Stimulated activated CD4-positive, alpha-beta T cell treated with anti-CD3 and anti-CD28 coated beads, Interleukin-1b, Interleukin-23, amount 100 ng/mL, for 24 hours (primary cell): Measurements from ENCODE around the gene SDK1.
"Not testable (repeated sequence)": the region's sequence is repeated elsewhere in the genome, so short reads cannot be mapped to it uniquely, and the experiment has no call there.

Source experiments
- DNase-seq, 4 experiments: peaks; one replicate each; pipeline ENCODE4 v3.0.0-alpha.2; 2020; ENCODE audit warnings: low read depth in 4 of 4, low spot score in 1 of 4

Gene SDK1

DNA sequence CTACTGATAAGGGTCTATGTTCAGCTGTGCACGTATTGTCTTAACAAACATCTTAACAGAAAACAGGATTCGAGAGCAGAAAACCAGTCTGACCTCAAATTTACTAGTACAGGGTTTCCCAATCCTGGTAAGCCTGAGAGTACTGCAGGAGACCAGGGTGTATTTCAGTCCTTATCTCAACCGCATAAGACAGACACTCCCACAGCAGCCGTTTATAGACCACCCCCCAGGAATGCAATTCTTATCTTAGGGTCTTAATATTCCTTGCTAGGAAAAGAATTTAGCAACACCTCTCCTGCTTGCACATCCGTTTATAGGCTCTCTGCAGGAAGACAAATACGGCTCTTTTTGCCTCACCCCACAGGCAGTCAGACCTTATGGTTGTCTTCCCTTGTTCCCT is 277.3 kb downstream of the SDK1 start:
- DNase-seq = no peak

DNA sequence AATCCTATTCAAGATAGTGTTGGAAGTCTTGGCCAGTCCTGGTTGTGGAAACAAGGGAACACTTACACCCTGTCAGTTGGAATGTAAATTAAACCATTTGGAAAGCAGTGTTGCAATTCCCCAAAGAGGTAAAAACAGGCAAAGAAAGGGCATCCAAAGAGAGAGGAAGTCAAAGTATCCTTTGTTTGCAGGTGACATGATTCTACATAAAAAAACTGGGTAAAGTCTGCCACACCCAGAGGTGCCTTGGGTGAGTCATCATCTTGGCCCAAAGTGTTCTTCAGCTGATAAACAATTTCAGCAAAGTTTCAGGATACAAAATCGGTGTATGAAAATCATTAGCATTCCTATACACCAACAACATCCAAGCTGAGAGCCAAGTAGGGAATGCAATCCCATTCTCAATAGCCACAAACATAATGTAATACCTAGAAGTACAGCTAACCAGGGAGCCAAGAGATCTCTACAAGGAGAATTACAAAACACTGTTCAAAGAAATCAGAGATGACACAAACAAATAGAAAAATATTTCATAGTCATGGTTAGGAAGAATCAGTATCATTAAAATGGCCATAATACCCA is 278.7 kb downstream of the SDK1 start:
- no peak for DNase-seq

DNA sequence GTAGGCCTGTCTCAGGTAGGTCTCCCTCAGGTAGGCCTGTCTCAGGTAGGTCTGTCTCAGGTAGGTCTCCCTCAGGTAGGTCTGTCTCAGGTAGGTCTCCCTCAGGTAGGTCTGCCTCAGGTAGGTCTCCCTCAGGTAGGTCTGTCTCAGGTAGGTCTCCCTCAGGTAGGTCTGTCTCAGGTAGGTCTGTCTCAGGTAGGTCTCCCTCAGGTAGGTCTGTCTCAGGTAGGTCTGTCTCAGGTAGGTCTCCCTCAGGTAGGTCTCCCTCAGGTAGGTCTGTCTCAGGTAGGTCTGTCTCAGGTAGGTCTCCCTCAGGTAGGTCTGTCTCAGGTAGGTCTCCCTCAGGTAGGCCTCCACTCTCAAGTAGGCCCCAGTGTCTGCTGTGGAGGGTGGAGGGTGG is 281.1 kb downstream of the SDK1 start:
- DNase-seq = not testable (repeated sequence)

DNA sequence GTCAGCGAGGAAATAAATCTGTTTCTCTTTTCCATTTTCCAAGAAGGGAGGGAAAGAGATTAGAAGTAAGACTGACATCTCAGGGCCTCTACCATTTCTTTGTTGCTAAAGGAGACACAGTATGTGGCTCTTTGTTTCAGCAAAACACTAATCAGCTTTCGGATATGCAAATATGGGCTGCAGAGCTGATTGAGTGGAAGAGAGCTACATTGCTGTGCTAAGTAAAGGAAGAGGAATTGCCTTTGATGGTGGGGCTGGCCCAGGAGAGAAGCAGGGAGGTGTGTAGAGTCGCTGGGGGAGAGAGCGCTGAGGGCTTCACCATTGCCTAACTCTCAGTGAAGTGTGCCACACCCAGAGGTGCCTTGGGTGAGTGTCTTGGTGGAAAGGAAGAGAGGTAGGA is 284.8 kb downstream of the SDK1 start:
- no peak for DNase-seq

DNA sequence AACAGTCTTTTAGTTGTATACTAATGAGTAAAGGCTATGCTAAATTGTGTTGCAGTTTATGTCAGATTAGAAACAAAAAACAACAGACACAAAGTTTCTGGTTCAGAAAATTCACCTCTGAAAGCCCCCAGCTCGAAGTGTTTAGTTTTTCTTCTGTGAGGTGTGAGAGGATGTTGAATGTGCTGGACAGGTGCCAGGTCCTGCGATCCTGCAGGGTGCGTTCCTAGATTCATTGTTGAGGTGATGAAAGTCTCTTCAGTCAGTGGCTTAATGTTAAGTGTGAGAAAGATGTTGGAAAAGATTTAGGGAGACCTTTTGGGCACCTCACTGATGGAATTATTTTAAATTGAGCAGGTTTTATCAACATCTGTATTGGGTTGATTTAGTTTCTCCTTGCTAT is 287.3 kb downstream of the SDK1 start:
- no peak for DNase-seq

DNA sequence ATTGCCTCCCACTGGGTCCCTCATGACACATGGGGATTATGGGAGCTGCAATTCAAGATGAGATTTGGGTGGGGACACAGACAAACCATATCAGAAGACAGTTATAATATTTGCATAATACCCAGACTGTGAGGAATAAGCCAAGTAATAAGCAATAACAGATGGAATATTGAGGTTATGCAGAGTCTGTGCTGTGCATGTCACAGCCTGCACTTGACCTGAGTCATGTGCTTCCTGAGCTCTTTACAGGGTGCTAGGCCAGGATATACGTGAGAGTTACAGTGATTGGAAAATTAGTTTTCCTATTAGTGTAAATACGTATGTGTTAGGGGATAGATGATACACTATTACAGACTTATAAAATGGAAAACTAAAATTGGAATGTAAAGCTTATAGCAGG is 288.7 kb downstream of the SDK1 start:
- DNase-seq = no peak

DNA sequence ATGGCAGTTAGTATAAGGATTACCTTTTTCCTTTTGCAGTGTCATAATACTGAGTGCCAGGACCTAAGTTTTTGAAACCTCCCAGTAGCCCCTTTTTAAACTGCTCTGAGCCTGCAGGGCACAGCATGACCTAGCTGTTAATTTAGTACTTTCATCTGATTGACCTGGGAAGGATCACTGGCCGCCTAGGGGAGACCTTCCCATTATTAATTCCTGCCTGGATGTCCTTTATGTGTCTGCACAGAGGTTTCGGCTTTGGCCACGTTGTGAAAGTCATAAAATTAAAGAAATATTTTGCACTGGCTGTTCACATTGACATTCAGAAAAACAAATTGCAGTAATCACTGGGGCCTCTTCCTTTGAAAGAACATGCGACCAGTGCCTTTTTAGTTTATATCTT is 290.2 kb downstream of the SDK1 start:
- DNase-seq = no peak

DNA sequence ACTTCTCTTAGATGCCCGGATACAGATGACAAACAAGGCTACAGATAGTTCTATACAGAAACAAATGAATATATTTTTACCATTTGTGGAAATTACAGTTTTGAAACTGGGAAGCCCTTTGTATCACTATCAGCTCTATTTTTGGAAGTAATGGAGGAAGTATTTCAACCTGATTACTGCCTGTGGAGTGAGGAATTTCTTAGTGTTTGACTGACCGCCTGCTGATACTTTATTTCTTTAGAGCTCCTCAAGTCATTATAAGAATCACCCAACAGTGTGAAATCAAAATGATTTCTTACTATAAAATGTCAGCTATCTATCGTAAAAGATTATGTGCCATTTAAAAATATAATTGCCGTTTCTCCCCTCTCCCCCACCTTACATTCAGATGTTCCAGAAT is 290.9 kb downstream of the SDK1 start:
- DNase-seq = no peak

DNA sequence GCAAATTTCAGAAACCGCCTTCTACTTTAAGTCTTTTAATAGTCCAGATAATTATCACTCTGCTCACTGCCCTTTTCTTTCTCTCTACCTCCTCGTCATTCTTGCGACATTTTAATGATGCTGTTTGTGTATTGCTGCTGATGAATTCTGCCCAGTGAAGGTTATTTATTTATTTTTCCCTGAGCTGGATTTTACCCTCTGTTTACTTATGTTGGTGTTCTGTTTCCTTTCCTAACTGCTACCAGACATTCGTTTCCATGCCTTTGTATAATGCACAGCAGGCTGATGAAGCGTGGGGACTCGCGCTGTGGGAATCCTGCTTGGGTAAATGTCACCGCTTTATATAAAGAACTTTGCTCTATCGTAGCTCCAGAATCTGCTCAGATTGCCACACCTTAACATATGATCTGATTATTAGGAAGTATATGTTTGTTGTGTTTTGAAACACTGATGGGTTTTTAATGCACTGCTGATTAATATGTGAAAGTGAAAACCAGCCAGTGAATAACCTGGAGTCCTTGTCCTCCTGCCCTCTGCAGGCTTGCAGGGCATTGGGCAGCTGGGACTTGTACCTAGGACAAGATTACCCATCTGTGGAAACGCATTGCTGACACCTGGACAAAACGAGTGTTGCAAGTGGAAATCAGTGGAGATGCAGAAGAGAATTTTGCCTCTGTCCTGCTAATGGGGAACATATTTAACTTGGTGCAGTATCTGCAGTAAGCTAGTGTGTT is 291.5 kb downstream of the SDK1 start:
- DNase-seq = no peak

DNA sequence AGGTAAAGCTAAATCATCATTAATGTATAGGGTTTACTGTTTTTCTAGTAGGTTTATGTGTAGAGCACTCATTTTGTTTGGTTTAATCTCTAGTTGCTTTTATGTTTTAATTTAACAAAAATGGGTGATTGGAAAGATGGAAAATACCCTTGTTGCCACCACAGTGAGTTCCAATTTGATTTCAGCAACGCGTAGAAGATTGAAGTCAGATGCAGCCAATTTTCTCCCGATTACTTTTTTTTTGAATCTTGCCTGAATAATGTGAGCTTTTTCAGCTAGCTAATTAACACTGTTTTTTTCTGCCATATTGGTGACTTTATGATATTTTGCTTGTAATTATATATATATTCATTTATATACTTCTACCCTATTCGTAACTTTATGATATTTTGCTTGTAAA is 293.8 kb downstream of the SDK1 start:
- DNase-seq = no peak

DNA sequence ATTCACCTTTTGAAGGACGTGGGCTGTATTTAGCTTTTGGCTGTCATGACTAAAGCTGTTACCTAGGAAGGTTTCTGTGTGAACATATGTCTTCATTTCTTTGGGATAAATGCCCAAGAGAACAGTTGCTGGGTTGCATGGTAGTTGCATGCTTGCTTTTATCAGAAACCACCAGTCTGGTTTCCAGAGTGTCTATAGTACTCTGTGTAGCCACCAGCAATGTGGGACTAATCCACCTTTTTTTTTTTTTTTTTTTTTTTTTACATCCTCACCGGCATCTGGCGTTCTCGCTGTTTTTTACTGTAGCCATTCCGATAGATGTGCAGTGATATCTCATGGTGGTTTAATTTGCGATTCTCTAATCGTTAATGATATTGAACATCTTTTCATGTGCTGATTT is 297.8 kb downstream of the SDK1 start:
- no peak for DNase-seq

DNA sequence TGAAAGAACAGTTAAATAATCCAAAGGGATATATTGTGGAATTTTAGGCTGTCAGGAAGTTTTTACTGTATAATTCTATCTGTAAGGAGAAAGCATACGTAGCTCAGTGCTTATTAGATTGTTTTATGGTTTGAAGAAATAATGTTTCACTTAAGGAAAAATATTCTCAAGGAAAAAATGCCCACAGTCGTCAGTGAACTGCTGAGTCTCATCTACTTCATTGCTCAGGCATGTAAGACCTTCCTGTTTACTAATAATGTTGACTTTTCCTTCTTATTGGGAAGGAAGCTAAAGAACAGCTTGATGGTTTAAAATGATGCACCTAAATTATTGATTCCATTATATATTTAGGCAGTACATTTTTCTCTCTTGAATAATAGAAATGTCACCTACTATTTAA is 304.2 kb downstream of the SDK1 start:
- no peak for DNase-seq

DNA sequence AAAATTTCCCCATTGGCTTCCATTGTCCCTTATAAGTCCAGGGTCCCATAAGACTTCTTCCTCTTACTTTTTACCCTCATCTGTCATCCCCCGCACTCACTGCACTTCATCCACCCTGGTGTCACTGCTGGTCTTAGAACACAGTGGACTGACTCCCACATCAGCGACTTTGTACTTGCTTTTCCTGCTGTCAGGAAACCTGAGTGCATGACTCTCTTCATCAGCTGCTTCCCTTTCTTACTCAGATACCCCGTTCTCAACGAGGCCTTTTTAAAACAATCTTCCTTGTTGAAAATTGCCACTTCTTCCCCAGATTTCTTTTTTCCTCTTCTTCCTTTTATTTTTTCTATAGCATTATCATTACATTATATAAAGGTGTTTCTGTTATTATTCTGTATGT is 305.4 kb downstream of the SDK1 start:
- no peak for DNase-seq

DNA sequence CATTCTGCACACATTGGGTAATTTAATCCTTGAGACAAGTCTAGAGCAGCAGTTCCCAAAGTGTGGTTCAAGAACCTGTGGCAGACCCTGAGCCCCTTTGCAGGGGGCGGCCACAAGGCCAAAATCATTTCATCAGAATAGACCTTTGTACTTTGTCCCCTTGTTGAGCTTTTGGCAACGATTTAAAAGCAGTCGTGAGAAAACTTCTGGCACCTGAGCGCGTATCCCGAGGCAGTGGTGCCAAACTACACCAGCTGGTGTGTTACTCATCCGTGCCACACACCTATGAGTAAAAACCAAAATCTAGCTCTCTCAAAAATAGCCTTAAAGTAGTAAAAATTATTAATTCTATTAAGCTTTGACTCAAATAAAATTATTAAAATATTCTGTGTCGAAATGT is 306.8 kb downstream of the SDK1 start:
- no peak for DNase-seq

DNA sequence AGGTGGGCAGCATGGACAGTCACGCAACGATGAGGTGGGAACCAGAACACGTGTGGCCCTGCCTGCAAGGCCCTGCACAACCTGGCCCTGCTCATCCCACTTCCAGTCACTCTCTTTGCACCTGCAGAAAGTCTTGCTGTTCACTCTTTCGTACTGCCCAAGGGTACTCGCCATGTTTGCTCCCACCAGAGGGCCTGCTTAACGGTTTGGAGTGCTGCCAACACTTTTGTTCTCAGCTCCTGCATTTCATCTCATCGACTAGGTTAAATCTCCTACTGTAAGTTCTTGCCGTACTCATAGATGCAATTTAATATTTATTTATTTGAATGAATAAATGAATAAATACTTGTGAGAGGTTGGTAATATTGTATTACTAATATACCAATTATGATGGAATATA is 315.3 kb downstream of the SDK1 start:
- DNase-seq = no peak

DNA sequence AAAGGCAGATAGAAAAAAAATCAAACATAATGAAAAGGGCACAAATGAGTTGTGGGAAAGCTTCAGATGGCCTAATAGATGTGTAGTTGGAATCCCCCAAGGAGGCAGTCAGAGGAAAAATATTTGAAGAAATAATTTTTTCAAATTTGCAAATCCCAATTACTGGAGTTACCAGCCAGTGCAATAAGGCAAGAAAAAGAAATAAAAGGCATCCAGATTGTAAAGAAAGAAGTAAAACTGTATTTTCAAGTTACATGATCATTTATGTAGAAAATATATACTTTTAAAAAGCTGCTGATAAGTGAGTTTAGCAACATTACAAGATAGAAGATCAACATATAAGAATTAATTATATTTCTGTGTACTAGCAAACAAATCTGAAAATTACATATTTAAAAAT is 329.0 kb downstream of the SDK1 start:
- no peak for DNase-seq

DNA sequence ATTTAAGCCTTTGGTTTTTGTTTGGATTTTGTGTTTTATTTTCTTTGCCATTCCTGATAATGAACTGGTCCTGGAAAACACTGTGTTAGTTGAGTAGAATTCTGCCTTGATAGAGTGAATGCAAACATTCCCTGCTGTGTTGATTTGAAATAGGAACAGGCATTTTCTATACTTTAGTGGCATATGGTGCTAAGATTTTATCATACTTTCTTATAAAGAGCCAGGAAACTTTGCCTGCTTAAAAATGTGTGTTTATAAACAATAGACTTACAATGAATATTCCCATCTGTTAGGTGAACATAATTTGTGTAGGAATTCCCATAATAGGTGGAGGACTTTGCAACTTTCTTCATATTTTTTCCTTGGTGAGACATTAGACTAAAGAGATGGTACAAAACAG is 333.3 kb downstream of the SDK1 start:
- DNase-seq = no peak

DNA sequence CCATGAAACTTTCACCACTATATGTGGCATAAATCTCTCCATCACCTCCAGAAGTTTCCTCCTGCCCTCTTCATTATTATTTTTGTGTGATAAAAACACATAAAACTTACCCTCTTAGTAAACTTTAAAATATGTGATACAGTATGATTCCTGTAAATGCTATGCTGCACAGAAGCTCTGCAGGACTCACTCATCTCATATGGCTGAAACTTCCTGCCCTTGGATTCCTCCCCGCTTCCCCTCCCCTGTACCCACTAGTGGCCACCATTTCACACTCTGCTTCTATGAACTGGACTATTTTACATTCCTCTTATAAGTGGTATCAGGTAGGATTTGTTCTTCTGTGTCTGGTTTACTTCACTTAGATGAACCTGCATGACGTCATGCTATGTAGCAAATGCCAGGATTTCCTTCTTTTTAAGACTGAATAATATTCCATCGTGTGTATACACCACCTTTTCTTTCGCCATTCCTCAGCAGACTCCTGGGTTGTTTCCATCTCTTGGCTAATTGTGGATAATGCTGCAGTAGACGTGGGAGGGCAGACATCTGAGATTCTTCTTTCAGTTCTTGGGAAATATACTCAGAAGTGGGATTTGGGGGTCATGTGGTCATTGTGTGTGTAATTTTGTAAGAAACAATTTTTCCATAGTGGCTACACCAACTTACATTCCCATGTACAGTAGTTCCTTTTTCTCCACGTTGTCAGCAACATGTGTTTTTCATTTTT is 335.2 kb downstream of the SDK1 start:
- DNase-seq = no peak

DNA sequence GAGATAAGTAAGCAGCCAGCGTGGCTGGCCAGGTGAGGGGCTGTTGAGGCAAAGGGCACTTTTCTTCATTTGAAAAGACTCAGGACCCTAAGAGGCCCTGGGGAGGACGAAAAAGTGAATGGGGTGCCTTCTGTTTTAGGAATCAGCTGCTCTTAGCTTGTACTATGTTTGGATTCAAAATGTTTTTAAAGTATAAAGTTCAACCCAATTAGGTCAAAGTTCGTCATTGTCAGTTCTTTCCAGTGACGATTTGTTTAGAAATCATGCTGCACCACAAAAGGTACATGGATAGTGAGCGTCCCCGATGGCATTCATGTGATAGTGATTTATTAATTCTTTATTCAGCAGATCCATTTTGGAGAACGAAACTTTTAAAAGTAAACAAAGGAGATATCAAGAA is 338.2 kb downstream of the SDK1 start:
- no peak for DNase-seq

DNA sequence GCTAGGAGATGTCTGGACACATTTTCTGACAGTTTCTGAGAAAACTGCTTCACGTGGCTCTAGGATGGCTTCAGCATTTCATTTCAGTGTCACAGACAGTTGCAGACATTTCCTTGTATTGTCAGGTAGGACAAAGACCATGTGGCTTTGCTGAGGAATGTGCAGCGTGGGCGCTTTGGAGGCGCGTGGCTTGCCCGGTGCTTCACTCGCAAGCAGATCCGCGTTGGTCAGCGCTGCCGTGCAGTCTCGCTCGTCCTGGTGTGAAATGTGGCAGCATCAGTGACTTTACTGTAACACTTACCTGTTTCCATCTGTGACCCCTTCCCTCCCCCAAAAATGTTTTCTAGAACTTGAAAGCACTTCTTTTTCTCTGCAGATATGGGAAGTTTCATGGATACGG is 340.5 kb downstream of the SDK1 start:
- DNase-seq = no peak

DNA sequence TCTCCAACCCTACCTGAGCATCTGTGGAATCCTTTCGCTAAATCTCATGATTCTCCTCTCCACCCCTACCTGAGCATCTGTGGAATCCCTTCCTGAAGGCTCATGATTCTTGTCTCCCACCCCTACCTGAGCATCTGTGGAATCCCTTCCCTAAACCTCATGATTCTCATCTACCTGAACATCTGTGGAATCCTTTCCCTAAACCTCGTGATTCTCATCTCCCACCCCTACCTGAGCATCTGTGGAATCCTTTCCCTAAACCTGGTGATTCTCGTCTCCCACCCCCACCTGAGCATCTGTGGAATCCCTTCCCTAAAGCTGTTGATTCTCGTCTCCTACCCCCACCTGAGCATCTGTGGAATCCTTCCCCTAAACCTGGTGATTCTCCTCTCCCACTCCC is 342.0 kb downstream of the SDK1 start:
- DNase-seq = no peak

DNA sequence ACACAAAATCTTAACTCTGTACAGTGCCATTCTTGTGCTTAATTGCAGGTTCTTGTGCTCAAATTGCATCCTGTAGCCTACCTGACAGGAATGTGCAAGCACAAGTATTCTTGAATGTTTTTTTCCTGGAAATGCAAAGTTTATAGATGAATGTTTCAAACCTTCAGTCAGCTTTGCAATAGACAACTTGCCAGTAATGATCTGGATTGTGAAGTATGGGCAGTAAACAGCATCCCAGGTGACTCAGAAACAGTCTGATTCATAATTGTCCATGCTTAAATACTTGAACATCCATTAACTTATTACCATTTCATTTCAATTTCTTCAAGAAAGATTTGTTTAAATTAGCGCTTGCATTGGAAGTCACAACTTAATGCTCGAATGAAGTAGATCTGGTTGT is 347.2 kb downstream of the SDK1 start:
- DNase-seq = no peak

DNA sequence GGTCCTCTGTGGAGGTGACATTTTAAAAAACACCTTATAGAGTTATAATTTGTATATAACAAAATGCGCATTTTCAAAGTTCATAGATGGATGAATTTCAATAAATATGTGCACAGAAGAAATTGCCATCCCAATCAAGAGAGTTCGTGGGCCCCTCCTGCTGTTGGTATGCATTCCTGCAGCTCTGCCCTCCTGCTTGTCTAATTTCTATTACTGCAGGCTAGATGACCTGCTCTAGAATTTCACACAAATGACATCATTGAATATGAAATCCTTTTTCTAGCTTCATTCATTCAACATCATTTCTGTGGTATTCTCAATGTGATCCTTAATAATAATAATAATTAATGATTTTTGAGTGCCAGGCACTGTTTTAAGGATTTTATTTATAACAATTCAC is 348.2 kb downstream of the SDK1 start:
- no peak for DNase-seq
